Hematopoietic multipotent progenitor cell treated with erythropoietin and hydrocortisone succinate and interleukin-3 and kit ligand, for 8 days (in vitro differentiated cells): Measurements from ENCODE around the gene KIF21A.
A peak's percentile ranks its signal among the peaks of the same experiment; 100 is the strongest.
"Not testable (repeated sequence)": the region's sequence is repeated elsewhere in the genome, so short reads cannot be mapped to it uniquely, and the experiment has no call there.

Source experiments
- DNase-seq: peaks from one replicate; pipeline ENCODE4 v3.0.0-alpha.2; 2015

The KIF21A gene, protein sequence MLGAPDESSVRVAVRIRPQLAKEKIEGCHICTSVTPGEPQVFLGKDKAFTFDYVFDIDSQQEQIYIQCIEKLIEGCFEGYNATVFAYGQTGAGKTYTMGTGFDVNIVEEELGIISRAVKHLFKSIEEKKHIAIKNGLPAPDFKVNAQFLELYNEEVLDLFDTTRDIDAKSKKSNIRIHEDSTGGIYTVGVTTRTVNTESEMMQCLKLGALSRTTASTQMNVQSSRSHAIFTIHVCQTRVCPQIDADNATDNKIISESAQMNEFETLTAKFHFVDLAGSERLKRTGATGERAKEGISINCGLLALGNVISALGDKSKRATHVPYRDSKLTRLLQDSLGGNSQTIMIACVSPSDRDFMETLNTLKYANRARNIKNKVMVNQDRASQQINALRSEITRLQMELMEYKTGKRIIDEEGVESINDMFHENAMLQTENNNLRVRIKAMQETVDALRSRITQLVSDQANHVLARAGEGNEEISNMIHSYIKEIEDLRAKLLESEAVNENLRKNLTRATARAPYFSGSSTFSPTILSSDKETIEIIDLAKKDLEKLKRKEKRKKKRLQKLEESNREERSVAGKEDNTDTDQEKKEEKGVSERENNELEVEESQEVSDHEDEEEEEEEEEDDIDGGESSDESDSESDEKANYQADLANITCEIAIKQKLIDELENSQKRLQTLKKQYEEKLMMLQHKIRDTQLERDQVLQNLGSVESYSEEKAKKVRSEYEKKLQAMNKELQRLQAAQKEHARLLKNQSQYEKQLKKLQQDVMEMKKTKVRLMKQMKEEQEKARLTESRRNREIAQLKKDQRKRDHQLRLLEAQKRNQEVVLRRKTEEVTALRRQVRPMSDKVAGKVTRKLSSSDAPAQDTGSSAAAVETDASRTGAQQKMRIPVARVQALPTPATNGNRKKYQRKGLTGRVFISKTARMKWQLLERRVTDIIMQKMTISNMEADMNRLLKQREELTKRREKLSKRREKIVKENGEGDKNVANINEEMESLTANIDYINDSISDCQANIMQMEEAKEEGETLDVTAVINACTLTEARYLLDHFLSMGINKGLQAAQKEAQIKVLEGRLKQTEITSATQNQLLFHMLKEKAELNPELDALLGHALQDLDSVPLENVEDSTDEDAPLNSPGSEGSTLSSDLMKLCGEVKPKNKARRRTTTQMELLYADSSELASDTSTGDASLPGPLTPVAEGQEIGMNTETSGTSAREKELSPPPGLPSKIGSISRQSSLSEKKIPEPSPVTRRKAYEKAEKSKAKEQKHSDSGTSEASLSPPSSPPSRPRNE (N-terminal part only)

DNA sequence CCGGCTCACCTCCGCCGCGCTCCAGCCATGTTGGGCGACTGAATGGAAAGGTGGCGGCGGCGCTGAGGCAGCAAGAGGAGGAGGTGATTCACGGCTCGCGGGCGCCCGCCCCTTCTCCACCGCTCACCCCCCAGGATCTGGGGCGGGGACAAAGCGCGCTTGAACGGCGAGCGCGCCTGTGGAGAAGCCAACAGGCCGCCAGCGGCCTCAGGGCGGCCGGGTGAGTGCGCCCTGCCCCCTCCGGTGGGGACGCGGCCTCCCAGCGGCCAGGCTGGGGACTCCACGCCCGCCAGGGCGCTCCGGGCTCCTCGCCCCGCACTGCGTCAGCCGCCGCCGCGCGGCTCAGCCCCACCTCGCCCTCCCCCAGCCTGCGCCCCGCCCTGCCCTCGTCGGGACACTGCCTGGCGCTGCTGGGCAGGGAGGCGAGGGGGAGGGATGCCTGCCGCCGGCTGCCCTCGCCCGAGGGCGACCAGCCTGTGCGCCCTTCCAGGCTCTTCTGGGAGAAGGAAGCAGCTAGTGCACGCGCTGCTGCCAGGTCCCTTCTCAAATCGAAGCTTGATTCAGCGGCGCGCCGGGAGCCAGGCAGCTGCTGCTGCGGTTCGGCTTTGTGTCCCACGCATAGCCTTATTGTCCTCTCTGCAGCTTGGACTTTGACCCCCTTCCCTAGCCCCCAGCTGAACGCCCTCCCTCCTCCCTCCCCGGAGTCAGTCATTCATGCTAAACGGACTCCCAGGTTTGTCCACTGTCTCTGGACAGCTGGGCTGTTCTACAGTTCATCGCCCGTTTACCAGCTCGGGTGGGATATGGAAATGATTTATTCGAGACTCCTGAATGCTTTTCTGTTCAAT is at the start of gene KIF21A:
Gene KIF21A (minus strand): TSS at position 40 of the 848 bp plus-strand sequence. CDS start 150 bp downstream, outside the sequence.
- DNase-seq: peak; percentile 91

DNA sequence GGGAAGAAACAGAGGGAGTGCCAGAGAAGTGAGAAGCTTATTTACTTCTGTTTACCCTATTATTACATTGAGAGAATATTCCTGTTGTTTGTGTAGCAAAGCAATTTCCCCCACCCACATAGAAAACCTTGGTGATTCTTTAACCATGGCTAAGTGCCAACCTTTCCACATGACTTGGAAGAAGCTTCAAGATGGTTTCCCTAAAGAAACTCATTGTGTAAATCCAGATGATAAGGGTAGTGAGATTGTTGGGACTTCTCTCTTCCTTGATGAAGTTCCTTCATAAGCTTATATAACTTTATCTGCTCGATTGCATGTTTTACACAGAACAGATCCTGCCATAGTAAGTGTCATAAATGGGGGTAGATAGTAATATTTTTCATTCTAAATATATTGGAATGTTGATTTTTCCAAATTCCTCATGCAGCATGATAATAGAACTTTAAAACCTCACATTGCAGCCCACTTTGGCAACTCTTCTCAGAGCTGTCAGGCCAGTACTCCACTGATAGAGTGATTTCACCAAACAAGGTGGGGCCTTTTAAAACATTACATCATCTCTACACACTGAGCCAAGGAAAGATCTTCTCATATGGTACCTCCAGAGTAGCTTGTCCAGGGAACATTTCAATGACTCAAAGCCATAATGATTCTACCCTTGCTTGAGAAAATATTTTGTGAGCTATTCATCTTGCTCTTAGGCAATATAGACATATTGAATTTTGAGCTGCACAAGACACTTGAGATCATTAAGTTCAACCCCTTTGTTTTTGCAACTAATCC is 47.8 kb upstream of the KIF21A start:
- DNase-seq: no peak

DNA sequence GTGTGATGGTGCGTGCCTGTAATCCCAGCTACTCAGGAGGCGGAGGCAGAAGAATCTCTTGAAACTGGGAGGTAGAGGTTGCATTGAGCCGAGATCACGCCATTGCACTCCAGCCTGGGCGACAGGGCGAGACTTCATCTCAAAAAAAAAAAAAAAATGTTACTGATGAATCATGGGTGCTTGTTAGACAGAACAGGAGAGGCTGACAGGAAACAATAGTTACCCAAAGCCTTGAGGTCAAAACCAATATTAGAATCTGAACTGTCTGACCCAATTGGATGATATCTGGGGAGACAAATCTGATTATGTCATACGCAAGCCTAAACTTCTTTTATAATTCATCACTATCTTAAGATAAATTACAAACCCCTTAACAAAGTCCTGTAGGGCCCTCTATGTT is 40.7 kb upstream of the KIF21A start:
- no peak for DNase-seq

DNA sequence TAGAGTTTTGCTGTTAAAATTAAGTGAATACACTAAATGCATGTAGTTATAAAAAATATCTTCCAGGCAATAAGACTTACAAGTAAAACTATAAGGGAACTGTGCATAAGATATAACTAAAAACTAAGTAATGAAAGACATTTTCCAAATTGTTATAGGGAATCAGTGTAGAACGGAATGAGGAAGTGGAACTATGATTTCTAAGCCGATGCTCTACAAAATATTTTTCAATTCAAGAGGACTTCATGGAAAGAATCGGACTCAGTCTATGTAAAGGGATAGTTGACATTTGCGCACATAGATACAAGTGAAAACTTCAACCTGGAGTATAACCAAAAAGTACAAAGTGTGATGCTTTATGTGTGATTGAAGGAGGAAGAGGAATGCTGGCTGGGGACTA is 40.1 kb upstream of the KIF21A start:
- no peak for DNase-seq

DNA sequence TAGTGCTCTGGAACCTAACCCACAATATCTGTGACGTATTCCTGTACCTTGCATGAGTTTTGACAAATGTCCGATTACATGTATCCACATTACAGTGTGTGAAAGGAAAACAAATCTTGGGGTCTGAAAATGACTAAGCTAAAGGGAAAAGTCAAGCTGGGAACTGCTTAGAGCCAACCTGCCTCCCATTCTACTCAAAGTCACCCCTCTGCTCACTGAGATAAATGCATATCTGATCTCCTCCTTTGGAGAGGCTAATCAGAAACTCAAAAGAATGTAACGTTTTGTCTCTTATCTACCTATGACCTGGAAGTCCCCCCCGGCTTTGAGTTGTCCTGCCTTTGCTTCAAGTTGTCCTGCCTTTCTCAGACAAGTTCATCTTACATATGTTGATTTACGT is 34.0 kb upstream of the KIF21A start:
- DNase-seq: no peak

DNA sequence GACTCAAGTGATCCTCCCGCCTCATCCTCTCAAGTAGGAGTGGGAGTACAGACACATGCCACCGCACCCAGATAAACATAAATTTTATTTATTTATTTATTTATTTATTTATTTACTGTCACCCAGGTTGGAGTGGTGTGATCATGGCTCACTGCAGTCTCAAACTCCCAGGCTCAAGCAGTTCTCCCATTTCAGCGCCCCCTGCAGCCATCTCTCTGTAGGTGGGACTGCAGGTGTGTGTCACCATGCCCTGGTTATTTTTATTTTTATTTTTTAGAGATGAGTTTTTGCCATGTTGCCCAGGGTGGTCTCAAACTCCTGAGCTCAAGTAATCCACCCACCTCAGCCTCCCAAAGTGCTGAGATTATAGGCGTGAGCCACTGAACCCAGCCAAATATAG is 33.2 kb upstream of the KIF21A start:
- DNase-seq: no peak

DNA sequence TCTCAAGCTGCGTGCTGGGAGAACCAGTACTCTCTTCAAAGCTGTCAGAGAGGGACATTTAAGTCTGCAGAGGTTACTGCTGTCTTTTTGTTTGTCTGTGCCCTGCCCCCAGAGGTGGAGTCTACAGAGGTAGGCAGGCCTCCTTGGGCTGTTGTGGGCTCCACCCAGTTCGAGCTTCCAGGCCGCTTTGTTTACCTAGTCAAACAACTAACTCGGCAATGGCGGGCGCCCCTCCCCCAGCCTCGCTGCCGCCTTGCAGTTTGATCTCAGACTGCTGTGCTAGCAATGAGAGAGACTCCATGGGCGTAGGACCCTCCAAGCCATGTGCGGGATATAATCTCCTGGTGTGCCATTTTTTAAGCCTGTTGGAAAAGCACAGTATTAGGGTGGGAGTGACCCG is 32.2 kb upstream of the KIF21A start:
- not testable (repeated sequence) for DNase-seq

DNA sequence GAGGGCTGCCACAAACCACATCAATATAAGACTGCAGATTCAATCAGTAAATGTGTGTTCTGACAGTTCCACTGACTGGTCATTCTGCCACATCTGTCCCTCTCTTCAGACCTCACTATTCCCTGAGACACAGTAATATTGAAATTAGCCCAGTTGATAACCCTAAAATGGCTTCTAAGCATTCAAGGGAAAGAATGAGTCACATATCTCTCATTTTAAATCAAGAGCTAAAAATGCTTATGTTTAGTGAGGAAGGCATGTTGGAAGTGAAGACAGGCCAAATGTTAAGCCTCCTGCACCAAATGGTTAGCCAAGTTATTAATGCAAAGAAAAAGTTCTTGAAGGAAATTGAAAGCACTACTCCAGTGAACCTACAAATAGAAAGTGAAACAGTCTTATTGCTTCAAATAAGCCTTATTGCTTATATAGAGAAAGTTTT is 24.5 kb upstream of the KIF21A start:
- DNase-seq: no peak

DNA sequence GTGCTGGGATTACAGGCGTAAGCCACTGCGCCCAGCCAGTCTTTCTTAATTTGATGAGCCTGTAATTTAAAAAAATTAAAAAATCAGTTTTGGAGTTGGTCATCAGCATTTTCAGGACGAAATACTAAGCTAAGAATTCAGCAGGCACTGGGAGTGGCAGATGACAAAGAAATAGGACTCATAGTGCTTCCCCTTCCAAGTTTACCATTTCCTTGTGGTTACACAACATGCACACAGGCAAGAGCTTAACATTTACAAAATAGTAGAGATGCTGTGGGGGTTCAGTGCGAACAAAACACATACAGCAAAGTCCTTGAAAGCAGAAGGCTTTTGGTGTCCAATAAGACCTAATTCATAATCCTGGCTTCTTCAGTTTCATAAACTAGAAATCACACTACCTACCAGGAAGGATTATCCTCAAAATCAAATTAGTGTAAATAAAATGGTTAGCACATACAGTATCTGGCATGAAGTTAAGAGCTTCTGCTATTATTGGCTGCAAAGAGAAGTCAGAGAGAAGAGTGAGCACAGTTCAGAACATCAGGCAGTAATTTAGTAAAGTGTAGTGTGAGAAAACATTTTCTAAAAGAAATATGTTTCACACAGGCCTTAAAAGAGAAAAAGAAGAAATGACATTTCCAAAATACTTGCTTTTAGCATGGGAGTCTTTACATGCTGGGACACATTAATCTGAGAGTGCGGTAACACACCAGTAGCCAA is 22.2 kb upstream of the KIF21A start:
- DNase-seq: no peak

DNA sequence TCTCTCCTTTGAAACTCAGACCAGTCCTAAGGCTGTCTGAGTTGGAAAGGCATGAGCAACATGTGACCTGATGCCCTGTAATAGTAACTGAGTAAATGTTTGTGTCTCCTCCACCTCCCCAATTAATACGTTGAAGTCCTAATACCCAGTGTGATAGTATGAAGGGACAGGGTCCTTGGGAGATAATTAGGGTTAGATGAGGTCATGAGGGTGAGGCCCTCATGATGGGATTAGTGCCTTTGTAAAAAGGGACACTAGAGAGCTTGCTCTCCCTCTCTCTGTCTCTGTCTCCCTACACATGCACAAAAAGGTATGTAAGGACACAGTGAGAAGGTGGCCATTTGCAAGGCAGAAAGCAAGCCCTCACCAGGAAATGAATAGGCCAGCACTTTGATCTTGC is 18.1 kb upstream of the KIF21A start:
- DNase-seq: no peak

DNA sequence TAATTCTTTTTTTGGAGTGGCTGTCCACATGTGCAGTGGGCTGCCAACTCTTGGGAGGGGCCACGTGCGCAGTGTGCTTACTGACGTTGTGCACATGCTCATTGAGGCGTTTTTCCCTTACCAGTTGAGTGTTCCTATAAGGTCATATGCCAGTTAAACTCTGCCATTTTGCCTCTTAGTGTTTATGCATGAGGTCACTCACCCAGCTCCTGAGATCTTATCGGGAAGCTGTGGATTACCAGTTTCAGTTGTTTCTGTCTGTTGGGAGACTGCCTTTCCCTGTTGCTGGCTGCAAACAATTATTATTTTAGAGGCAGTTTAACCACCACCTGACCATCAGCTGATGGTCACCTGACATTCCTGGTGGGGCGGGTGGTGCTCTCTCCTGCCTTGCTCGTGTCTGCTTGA is 16.1 kb upstream of the KIF21A start:
- no peak for DNase-seq

DNA sequence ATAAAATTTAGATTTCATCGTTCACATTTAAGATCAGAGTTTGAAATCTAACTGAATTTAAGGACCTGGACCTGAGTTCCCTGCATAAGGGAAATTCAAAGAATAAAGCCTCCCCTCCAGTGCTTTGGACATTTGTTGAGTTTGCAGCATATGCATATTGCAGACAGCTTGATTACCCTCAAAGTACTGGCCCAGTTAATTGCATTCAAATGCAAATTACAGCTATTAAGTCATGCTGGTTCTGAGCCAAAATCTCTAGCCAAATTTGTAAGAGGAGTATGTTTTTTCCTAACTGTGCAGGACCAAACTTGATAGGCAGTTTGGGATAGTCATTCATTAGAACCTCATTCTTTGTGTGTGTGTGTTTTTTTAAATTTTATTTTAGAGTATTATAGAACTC is 9.1 kb upstream of the KIF21A start:
- DNase-seq: no peak

DNA sequence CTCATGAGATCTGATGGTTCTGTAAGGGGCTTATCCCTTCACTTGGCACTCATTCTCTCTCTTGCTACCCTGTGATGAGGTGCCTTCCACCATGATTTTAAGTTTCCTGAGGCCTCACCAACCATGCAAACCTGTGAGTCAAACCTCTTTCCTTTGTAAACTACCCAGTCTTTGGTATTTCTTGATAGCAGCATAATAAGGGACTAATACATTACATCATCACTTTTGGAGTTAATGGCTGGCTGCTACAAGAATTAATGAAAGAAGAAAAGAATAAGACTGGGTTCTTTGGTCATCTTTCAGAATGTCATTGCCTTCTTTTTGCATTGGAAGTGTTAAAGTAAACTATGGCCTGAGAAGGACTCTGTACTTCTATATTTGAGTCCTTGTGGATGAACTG is 5.1 kb upstream of the KIF21A start:
- DNase-seq: no peak

DNA sequence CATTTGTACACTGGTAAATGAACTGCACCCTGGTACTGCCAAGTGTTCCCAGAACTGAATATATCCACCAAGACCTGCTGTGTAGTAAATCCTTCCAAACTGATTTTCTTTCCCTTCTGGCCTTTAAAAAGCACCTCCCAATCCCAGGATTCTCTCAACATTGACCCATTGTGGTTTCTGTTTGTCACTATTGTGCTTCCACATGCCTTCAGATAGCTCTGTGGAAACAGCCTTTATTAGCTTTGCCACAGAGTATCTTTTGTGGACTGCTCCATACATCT is 949 bp upstream of the KIF21A start:
- DNase-seq: no peak

DNA sequence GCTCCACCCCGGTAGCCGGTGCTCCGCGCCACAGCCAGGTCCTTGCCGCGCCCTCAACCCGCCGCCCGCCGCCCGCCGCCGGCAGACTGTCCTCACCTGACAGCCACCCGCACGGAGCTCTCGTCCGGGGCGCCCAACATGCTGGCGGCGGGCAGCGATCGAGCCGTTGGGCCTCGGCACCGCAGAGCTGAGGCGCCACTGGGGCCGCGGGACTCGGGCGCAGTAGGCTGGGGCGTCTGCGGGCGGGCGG is 164 bp downstream of the KIF21A start:
- DNase-seq: no peak

DNA sequence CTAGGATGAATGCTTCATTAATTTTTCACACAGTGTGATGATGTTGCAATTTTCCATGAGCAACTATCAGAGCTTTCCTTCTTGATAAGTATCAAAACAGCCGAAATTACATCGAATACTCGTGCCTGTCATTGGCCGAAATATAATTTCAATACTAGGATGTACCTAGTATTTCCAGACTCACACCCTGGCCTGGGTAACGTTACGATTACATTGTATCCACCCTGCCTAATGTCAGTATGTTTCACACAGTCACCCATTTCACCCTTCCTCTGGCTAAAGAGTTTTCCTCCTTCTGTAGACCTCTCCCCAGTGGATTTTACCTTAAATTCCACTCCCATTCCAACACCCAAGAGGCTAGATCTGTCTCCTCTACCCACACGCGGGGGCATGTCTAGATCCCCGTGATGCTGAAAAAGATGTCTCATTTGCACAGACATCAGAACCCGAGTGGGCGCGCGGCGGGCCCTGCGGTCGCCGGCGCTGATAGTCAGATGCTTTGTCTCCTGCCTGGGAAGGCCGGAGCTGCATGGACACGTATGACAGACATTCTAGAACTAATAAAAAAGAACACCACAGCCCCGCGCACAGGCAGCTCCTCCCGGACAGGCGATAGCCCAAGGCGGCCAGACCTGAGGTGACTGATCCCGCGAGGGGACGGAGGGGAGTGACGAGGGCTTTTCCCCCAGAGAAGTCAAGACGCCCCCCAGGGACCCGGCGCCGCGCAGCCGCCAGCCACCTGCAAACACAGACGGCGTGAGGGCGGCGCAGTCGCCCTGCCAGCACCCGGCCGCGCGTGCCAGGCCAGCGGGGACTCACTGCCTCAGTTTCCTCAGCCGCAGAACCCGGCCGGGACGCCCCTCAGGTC is 723 bp downstream of the KIF21A start:
- peak; percentile 48 for DNase-seq

DNA sequence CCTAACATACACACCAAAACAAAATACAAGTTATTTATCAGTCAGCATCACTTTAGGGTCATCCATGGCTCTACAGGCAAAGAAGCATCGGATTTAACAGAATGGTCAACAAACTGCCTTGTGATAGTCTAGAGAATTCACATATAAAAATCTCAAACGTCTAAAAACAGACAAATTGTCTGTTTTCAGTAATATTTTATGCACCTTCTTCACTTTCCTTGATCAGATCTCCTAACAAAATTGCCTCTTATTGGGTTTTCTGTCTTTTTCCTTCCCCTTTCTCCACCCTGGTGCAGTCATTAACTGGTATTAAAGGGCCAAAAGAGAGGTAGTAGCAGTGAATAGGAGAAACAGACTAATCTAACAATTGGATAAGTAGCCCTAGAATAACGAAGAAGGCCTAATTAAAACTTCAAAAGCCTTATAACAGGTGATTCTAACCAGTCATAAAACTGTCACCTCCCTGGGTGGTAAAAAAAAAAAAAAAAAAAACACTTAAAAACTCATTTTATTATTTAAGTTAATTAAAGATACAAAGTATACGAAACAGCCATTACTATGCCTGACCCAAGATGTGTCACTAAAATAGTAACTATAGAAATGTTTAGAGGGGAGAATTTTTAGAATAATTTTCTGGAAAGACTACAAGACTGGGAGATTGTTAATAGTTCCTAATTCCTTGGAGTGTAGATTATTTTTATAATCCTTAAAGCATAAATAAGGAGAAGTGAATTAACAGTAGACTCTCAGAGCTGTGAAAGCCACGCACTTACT is 1.5 kb downstream of the KIF21A start:
- no peak for DNase-seq

DNA sequence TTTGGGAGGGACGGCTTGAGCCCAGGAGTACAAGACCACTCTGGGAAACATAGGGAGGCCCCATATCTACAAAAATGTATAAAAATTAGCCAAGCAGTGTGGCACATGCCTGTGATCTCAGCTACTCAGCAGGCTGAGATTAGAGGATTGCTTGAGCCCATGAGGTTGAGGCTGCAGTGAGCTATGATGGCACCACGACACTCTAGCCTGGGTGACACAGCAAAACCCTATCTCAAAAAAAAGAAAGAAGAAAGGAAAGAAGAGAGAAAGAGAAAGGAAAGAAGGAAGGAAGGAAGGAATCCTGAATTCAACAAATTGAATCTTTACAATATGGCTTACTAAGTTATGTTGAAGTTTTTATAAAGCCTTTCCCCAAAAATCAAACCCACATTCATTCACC is 2.1 kb downstream of the KIF21A start:
- DNase-seq: peak; percentile 14

DNA sequence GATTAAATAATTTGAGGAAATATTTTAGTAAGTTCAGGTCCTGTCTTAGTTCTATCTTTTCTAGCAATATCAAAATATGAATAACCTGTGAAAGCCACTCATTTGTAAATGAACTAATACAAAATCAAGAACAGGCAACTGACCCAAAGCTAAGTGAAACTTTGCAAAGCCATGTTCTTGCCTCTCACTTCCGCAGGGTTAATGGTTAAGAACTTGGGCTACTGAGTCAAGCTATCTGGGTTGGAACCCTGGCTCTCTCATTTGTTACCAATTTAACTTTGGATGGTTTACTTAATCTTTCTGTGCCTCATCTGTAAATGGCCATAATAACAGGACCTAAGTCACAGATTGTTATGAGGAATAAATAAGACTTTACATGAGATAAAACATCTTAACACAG is 2.8 kb downstream of the KIF21A start:
- no peak for DNase-seq
